ENCODE measurements around the gene BCL2L1.

The BCL2L1 gene

DNA sequence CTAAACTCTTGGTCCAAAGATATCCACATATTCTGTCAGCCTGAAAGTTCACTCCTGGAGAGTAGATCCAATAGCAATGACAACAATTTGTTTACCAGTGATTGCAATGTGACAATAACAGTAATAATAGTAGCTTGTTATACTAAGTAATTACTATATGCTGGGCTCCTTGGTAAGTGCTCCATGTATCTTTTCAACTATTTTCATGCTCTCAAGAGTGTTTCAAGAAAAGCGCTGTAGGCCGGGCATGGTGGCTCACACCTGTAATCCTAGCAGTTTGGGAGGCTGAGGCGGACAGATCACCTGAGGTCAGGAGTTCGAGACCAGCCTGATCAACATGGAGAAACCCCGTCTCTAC is 15.4 kb downstream of the BCL2L1 start:
- H3K27me3 ChIP-seq (ENCODE audit: control insufficient read depth, insufficient read depth, low read length) = no peaks in the 10 kb centered on the region
- peaks cover 36% of the 10 kb centered on the region; the same call in 1 of the 2 replicates for H3K36me3 ChIP-seq (ENCODE audit: control insufficient read depth, insufficient read depth, low read length)
- no peak overlapping the region for H3K4me3 ChIP-seq (ENCODE audit: low read depth, low read length)
- H3K27ac ChIP-seq (ENCODE audit: low read depth, low read length) = no peak overlapping the region
- no peaks in the 10 kb centered on the region for H3K9me3 ChIP-seq (ENCODE audit: control insufficient read depth, insufficient read depth, low read length)
- peaks cover 35% of the 10 kb centered on the region for H3K4me1 ChIP-seq (ENCODE audit: control insufficient read depth, insufficient read depth, low read length)
- H3K9ac ChIP-seq (ENCODE audit: low read depth, low read length) = no peak overlapping the region

DNA sequence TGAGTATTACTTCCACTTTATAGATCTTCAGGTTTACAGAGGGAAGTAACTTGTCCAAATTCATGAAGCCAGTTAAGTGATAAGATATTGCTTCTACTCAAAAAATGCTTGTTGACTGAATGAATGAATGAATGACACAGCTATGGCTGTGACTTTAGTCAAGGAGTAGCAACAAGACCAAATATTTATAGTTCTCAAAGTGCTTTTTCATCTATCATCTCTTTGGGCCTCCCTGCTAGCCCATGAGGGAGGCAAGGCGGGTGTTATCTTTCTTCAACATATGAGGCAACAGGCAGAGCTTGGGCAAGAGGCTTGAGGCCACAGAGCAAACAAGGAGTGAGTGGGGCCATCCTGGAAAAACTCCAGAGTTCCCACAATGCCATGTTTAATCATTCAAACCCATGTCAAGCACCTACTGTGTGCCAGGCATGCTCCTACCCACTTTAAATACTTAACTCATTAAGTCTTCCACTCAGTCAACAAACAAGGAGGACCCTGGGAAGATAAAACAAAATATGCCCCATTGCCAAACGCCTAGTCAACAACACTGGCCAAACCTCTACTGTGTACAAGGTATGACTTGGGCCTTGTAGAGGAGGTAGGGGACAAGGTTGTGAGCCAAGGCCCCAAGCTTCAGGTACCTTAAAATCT is 15.9 kb downstream of the BCL2L1 start:
- no peaks in the 10 kb centered on the region for H3K9me3 ChIP-seq (ENCODE audit: control insufficient read depth, insufficient read depth, low read length)
- no peak overlapping the region for H3K9ac ChIP-seq (ENCODE audit: low read depth, low read length)
- no peak overlapping the region for H3K4me3 ChIP-seq (ENCODE audit: low read depth, low read length)
- no peaks in the 10 kb centered on the region for H3K27me3 ChIP-seq (ENCODE audit: control insufficient read depth, insufficient read depth, low read length)
- peaks cover 30% of the 10 kb centered on the region for H3K4me1 ChIP-seq (ENCODE audit: control insufficient read depth, insufficient read depth, low read length)
- peaks cover 36% of the 10 kb centered on the region; the same call in 1 of the 2 replicates for H3K36me3 ChIP-seq (ENCODE audit: control insufficient read depth, insufficient read depth, low read length)
- H3K27ac ChIP-seq (ENCODE audit: low read depth, low read length) = no peak overlapping the region

DNA sequence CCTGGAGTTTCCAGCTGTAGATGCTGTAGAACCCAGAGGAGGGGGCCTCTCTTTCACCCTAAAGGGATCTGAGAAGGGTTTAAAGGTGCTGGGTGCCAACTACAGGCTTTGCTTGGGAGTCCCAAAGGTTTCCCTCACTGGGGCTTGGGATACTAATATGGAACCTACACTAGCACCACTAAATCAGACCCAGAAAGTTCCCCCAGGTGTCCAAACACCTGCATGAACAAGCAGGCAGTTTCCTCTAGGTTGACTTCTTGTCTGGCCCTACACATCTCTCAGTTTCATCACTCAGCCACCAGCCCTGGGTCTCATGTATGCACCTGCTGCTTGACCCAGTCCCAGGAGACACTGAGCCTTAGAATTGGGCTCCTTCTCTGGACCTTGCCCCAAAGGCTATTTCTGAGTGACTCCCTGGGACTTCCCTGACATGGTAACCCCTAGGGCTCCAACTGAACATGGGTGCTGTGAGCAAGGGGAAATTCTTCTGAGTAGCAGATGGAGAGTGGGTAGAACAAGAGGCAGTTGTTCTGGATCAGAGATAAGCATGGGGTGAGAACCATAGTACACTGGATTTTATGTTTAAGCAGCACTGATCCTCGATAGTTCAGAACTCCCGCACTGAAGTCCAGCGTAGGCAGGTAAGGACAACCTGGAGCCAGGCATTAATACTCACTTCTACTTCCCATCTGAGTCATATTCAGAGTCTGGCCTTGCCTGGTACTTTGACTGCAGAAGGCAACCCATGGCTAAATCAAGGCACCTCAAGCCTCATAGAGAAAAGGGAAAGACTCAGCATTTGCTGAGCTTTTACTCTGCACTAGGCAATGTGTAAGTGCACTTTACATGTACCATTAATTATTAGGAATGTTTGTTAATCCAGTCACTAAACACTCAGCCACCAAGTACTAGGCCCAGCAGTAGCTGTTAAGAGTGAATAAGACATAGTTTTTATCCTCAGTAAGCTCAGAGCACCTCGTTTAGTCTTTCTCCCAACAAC is 16.8 kb downstream of the BCL2L1 start:
- Histone ChIP-seq H3K9me3 (ENCODE audit: control insufficient read depth, insufficient read depth, low read length) (no peaks in the 10 kb centered on the region), H3K4me1 (ENCODE audit: control insufficient read depth, insufficient read depth, low read length) (peaks cover 25% of the 10 kb centered on the region), H3K36me3 (ENCODE audit: control insufficient read depth, insufficient read depth, low read length) (peaks cover 33% of the 10 kb centered on the region; the same call in 1 of the 2 replicates), H3K4me3 (ENCODE audit: low read depth, low read length) (no peak overlapping the region), H3K27me3 (ENCODE audit: control insufficient read depth, insufficient read depth, low read length) (no peaks in the 10 kb centered on the region), H3K9ac (ENCODE audit: low read depth, low read length) (no peak overlapping the region), H3K27ac (ENCODE audit: low read depth, low read length) (peak overlapping the region; percentile 78)

DNA sequence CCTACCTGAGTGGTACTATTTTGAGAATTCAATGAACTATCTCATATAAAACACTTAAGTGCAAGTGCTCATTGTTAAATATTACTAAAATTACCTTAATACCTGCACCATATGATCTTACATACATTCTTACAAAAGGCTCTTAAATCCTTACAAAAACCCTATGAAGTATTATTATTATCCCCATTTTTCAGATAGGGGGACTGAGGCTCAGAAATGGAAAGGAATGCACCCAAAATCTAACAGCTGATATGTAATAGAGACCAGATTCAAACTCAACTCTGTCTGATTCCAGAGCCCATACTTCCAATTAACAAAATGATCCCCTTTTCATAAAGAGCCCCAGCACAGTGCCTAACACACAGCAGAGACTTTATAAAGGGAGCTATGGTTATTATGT is 17.5 kb downstream of the BCL2L1 start:
- H3K9ac ChIP-seq (ENCODE audit: low read depth, low read length) = no peak overlapping the region
- peaks cover 25% of the 10 kb centered on the region for H3K4me1 ChIP-seq (ENCODE audit: control insufficient read depth, insufficient read depth, low read length)
- no peaks in the 10 kb centered on the region for H3K9me3 ChIP-seq (ENCODE audit: control insufficient read depth, insufficient read depth, low read length)
- H3K36me3 ChIP-seq (ENCODE audit: control insufficient read depth, insufficient read depth, low read length) = peaks cover 27% of the 10 kb centered on the region; the same call in 1 of the 2 replicates
- H3K27me3 ChIP-seq (ENCODE audit: control insufficient read depth, insufficient read depth, low read length) = no peaks in the 10 kb centered on the region
- H3K4me3 ChIP-seq (ENCODE audit: low read depth, low read length) = no peak overlapping the region
- peak overlapping the region; percentile 78 for H3K27ac ChIP-seq (ENCODE audit: low read depth, low read length)

DNA sequence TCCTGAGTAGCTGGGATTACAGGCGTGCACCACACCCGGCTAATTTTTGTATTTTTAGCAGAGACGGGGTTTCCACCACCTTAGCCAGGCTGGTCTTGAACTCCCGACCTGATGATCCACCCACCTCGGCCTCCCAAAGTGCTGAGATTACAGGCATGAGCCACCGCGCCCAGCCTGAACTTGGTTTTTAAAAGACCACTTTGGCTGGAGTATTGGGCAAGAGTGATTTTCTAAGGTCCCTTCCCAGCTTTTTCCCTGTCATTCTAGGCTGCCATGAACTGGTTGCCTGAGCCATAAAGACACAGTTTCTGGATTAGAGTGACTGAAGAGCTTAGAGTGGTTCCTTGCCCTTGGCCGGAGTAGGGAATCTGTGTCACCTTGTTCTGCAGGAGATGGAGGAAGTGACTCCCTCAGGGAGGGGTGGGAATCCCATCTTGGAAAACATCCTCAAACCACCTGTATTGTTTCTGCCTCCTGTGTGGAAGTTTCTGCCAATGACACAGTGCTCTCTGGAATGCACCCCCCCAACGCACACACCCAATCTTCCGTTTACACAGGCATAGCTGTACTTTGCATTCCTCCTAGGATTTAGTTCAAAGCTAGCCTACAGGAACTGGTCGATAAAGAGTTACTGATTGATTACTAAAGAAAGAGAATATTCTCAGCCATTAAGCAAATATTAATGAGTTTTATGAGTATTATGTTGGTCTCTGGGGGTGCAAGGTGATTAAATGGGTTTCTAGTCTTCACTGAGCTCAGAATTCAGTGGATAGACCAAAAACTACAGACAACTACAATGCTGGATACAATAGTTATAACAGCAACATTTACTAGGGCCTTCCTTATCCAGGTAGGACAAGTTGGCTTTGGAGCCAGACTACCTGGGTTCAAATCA is 18.2 kb downstream of the BCL2L1 start:
- Histone ChIP-seq H3K4me3 (ENCODE audit: low read depth, low read length) (no peak overlapping the region), H3K27ac (ENCODE audit: low read depth, low read length) (peak overlapping the region; percentile 85), H3K4me1 (ENCODE audit: control insufficient read depth, insufficient read depth, low read length) (peaks cover 27% of the 10 kb centered on the region), H3K9me3 (ENCODE audit: control insufficient read depth, insufficient read depth, low read length) (no peaks in the 10 kb centered on the region), H3K9ac (ENCODE audit: low read depth, low read length) (no peak overlapping the region), H3K36me3 (ENCODE audit: control insufficient read depth, insufficient read depth, low read length) (peaks cover 25% of the 10 kb centered on the region; the same call in 1 of the 2 replicates), H3K27me3 (ENCODE audit: control insufficient read depth, insufficient read depth, low read length) (no peaks in the 10 kb centered on the region)

DNA sequence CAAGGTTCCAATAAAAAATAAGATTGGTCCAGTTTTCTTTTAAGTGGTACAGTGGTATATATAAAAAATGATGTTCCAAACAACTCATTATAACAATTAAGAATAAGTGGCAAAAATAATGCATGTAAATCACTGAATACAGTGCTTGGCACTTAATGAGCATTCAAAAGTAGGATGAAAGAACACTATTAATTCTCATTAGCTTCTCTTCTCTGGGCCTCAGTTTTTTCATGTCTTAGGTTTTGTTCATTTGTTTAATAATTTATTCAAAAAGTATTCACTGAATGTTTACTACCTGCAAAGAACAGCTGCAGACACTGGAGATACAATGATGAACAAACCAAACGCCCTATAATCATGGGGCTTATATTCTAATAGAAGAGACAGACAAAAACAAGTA is 21.1 kb downstream of the BCL2L1 start:
- Histone ChIP-seq H3K9ac (ENCODE audit: low read depth, low read length) (no peak overlapping the region), H3K9me3 (ENCODE audit: control insufficient read depth, insufficient read depth, low read length) (no peaks in the 10 kb centered on the region), H3K4me3 (ENCODE audit: low read depth, low read length) (no peak overlapping the region), H3K36me3 (ENCODE audit: control insufficient read depth, insufficient read depth, low read length) (peaks cover 10% of the 10 kb centered on the region; the same call in 1 of the 2 replicates), H3K27me3 (ENCODE audit: control insufficient read depth, insufficient read depth, low read length) (no peaks in the 10 kb centered on the region), H3K27ac (ENCODE audit: low read depth, low read length) (no peak overlapping the region), H3K4me1 (ENCODE audit: control insufficient read depth, insufficient read depth, low read length) (peaks cover 14% of the 10 kb centered on the region)

DNA sequence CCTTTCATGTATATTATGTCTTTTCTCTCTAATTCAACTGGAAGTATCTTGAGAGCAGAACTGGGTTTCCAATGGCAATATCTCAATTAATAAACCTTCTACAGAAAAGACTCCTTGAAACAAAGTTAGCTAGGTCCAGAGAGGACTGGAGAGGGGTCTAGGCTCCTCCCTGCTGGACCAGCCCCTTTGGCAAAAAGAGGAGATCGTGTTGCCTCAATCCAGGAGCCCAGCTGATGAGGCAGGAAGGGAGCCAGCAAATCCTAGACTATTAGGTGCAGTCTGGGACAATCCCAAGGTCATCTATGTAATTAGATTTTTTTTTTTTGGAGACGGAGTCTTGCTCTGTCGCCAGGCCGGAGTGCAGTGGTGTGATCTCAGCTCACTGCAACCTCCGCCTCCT is 21.9 kb downstream of the BCL2L1 start:
- no peak overlapping the region for H3K9ac ChIP-seq (ENCODE audit: low read depth, low read length)
- H3K4me1 ChIP-seq (ENCODE audit: control insufficient read depth, insufficient read depth, low read length) = peaks cover 14% of the 10 kb centered on the region
- no peaks in the 10 kb centered on the region for H3K27me3 ChIP-seq (ENCODE audit: control insufficient read depth, insufficient read depth, low read length)
- H3K4me3 ChIP-seq (ENCODE audit: low read depth, low read length) = no peak overlapping the region
- H3K27ac ChIP-seq (ENCODE audit: low read depth, low read length) = no peak overlapping the region
- H3K9me3 ChIP-seq (ENCODE audit: control insufficient read depth, insufficient read depth, low read length) = no peaks in the 10 kb centered on the region
- H3K36me3 ChIP-seq (ENCODE audit: control insufficient read depth, insufficient read depth, low read length) = peaks cover 5% of the 10 kb centered on the region; the same call in 1 of the 2 replicates

DNA sequence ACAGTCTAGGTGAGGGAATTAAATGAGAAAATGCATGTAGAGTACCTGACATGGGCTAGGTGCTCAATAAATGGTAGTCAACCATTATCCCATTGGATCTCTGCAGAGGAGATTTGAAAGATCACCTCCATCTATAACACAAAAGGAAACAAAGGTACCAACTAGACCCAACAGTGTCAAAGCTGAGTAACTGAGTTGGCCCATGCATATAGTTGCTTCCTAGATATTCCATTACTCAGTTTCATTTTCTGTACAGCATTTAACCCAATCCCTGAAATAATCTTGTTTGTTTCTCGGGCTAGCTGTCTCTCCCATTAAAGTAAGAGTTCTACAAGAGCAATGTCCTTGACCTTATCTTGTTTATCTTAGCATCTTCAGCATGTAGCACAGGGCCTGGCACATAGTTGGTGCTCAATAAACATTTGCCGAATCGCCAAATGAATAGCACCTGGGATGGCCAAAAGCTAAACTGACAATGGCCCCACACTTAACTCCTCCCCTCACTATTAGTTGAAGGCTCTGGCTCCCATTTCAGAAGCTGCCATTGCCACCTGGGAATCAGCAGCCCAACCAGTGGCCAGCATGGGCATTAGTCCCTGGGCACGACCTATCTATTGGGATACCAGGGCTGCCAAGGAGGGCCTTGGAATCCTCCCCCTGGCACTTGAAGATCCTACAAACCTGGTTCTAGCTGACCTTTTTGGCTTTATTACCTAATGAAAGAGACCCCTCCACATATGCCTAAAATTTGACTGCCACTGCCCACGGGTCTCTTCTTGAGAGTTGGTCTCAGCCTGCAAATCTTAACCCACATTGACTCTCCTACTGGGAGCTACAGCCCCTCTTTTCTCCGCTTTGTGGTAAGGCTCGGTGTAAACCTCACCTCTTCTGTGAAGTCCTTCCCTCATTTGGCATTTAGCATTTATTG is 22.6 kb downstream of the BCL2L1 start:
- Histone ChIP-seq H3K27me3 (ENCODE audit: control insufficient read depth, insufficient read depth, low read length) (no peaks in the 10 kb centered on the region), H3K4me1 (ENCODE audit: control insufficient read depth, insufficient read depth, low read length) (peaks cover 16% of the 10 kb centered on the region), H3K9me3 (ENCODE audit: control insufficient read depth, insufficient read depth, low read length) (no peaks in the 10 kb centered on the region), H3K4me3 (ENCODE audit: low read depth, low read length) (no peak overlapping the region), H3K27ac (ENCODE audit: low read depth, low read length) (peak overlapping the region; percentile 25), H3K9ac (ENCODE audit: low read depth, low read length) (no peak overlapping the region), H3K36me3 (ENCODE audit: control insufficient read depth, insufficient read depth, low read length) (0 out of 2 replicates have a peak, but pooled peaks cover 4% of the 10 kb centered on the region)

DNA sequence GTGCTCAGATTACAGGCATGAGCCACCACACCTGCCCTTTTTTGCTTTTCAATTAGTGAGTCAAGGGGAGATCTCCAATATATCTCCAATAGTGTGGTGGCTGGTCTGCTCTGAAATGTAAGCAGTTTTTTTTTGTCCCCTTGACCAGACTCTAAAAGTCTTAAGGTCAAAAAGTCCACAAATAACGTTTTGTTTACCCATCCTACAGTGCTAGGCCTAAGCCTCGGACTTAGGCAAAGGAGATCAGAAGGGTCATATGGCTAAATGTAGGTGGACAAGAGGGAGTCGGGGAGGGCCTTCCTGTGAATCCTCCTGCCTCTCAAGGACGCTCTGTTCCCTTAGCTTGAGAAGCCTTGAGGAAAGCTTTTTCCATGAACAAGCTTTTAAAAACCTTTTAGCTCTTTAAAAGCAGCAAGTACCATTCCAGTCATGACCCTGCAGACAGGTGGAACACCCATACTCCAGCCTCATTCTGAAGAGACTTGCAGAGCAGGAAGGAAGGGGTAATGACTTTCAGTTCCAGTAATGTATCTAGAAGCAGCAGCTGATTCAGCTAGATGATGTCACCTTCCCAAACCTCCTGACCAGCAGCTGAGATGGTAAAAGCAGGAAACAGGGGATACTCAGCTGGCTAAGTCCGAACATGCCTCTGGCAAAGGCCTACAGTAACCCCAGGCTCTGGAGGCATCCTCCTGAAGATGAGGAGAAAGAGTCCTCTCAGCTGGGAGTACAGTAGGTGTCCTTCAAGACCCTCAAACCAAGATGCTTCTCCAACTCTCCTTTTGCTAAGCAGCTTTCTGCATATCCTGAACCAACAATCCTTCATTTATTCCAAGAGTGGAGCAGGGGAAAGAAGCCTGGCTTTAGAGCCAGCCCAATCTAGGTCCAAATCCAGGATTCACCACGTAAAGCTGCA is 23.6 kb downstream of the BCL2L1 start:
- Histone ChIP-seq H3K9ac (ENCODE audit: low read depth, low read length) (peak overlapping the region; percentile 10; the same call in 1 of the 2 replicates), H3K4me1 (ENCODE audit: control insufficient read depth, insufficient read depth, low read length) (peaks cover 16% of the 10 kb centered on the region), H3K36me3 (ENCODE audit: control insufficient read depth, insufficient read depth, low read length) (0 out of 2 replicates have a peak, but pooled peaks cover 4% of the 10 kb centered on the region), H3K9me3 (ENCODE audit: control insufficient read depth, insufficient read depth, low read length) (no peaks in the 10 kb centered on the region), H3K4me3 (ENCODE audit: low read depth, low read length) (no peak overlapping the region), H3K27me3 (ENCODE audit: control insufficient read depth, insufficient read depth, low read length) (no peaks in the 10 kb centered on the region), H3K27ac (ENCODE audit: low read depth, low read length) (peak overlapping the region; percentile 25)
